ENCODE results near the gene CEP250.

The CEP250 gene

DNA sequence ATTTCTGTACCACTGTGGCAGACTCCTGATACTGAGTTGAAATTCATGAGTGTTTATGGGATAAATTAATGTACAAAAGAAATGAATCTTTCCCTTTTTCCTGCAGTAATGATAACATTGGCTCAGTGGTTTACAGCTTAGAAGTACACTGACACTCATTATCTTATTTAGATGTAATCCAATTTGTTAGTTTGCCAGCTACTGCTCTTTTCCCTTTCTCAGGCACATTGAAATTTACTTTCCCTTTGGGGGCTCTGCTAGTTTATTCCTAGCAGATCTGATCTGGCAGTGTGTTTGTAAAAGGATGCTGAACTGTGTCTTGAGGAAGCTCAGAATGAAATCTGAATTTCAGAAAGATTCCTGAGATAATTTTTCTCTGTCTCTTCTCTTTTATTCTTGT is 3.0 kb downstream of the CEP250 start:
- DNase-seq, result no peak

- DNase-seq, result no peak
These were observed 6.2 kb downstream of the CEP250 start for GRCh38 chr20:35461620-35462019.

DNA sequence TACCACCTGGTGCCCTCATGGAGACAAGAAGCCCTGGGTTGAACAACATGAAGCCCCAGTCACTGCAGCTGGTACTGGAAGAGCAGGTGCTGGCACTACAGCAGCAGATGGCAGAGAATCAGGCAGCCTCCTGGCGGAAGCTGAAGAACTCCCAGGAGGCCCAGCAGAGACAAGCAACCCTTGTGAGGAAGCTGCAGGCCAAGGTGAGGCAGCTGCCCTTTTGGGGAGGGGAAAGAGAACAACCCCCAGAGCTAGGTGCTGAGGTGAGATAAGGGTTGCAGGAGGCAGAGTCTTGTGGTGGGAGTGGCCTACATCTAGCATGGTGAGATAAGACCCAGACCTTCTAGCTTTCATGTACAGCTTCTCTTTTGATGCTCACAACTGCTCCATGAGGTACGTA is 7.0 kb downstream of the CEP250 start:
- no peak for DNase-seq

DNA sequence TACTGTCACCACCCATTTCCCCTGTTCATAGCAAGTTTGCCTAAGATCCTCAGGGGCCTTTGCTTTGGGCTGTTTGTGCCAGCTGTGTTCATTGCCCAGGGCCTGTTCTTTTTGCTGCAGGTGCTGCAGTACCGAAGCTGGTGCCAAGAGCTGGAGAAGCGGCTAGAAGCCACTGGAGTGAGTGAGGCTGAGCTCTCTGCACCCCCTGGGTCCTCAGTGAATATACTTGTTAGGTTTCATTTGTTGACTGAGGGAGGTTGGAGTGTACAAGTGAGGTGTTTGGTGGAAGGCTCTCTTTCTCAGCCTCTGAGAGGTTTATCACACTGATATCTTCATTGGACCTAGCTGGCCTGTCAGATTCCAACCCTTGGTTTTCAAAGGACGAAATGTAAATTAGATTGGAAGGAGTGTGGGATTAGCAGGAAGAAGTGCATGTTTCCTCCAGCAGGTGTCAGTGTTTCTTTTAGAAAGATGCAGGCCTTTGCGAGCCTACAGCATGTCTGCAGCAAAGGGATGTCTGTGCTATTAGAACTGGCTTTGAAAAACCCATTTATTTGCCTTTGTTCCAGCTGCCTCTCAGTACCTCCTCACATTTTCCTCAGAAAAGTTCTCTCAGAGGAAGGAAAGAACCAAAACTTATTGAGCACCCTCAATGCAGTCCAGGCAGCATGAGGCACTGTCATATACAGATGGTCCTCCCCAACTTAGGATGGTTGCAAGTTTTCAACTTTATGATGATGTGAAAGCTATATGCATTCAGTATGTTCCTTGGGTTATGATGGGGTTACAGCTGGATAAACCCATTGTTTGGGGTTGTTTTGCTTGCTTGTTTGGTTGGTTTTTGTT is 8.3 kb downstream of the CEP250 start:
- peak; percentile 83 to 91 for DNase-seq

DNA sequence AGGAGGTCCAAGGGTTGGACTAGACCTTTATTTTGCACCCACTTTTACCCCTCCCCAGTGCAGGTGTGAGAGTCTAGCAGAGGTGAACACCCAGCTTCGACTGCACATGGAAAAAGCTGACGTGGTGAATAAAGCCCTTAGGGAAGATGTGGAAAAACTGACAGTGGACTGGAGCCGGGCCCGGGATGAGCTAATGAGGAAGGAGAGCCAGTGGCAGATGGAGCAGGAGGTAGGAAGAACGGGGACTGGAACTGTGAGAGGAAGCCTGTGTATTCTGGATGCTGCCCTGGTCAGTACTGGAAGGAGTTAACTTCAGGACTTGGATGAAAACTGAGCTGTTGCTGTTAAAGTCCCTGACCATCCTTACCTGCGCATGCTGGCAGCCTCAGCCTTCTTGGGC is 10.6 kb downstream of the CEP250 start:
- no peak for DNase-seq

- DNase-seq, result no peak
These were observed 11.5 kb downstream of the CEP250 start for GRCh38 chr20:35466856-35467255.

- no peak for DNase-seq
These were observed 12.2 kb downstream of the CEP250 start for GRCh38 chr20:35467339-35468224.

- DNase-seq, result no peak
These were observed 13.4 kb downstream of the CEP250 start for GRCh38 chr20:35468671-35469334.

DNA sequence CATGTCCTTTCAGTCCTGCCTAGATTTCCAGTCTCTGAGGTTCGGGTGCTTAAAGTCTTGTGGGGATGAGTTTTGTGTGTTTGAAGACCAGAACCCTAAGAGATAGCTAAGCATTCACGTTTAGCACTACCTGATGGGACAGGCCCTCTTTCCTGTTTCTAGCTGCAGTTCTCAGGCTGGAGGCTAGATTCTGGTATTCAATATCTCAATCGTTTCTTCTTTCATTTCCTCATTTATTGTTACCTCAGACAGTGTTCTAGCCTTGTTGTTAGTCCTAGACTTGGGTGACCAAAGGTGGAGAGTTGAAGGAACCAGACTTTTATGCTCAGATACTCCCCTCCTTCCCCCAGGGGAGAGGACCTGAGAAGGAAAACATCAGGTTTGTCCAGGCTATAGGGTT is 16.8 kb downstream of the CEP250 start:
- no peak for DNase-seq

GRCh38 chr20:35473684-35474083 is 18.3 kb downstream of the CEP250 start:
- DNase-seq, result no peak

GRCh38 chr20:35474303-35474871 is 19.0 kb downstream of the CEP250 start:
- no peak for DNase-seq

DNA sequence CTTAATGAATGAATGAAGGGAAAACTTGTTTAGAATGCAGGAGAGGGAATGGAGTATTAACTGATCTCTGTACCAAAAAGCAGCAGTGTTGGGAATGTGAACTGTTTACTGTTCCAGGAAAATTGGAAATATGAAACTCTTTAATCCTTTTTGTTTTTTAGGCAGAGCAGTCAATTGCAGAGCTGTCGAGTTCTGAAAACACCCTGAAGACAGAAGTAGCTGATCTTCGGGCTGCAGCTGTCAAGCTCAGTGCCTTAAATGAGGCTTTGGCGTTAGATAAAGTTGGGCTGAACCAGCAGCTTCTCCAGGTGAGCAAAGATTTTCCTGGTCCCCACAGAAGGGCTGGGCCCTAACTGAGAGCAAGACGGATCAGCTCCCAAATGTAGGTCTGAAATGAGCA is 20.9 kb downstream of the CEP250 start:
- DNase-seq, result no peak

DNA sequence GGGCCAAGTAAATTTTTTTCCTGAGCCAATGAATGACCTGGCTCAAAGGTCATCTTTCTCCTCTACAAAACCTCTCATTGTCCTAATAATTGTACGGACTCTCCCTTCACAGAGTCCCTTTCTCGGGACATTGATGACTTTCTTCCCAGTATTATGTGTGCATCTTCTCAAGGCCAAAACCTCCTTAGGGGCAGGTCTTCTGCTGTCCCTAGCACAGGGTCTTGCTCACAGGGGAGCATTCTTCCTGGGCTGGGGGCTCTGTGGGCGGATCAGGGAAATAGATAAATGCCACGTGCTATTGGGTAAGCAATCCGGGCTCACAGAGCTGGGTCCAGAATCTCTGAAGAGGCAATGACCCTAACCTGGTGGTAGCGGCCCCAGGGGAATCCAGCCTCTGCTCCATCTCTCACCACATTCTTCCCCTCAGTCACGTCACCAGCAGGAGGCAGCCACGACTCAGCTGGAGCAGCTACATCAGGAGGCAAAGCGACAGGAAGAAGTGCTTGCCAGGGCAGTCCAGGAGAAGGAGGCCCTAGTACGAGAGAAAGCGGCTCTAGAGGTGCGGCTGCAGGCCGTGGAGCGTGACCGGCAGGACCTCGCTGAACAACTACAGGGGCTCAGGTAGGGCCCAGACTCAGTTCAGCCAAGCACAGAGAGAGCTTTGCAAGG is 23.5 kb downstream of the CEP250 start:
- peak; percentile 10 to 47 for DNase-seq

DNA sequence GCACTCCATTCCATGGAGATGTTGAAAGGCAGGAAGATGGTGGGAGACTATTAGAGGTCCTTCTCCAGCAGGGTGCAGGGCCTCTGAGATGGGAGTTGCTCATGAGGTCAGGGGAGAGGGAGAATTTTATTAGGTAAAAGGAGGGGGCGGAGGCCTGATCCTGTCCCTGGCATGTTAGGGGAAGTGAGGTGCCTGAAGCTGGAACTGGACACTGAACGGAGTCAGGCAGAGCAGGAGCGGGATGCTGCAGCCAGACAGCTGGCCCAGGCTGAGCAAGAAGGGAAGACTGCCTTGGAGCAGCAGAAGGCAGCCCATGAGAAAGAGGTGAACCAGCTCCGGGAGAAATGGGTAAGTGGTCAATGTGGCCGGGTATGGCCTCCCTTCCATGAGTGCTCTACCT is 24.4 kb downstream of the CEP250 start:
- no peak for DNase-seq

DNA sequence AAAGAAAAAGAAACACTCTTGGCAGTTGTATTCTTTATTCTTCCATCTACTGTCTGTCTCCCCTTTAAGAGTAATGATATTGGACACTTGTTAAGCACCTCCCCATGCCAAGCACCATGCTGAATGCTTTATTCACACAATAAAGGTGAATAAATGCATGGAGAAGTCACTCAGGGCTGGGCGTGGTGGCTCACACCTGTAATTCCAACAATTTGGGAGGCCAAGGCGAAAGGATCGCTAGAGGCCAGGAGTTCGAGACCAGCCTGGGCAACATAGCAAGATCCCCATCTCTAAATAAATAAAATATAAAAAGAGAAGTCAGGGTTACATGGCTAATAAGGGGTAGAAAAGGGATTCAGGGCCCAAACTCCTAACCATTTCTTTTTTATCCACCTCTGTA is 32.1 kb downstream of the CEP250 start:
- DNase-seq, result no peak

DNA sequence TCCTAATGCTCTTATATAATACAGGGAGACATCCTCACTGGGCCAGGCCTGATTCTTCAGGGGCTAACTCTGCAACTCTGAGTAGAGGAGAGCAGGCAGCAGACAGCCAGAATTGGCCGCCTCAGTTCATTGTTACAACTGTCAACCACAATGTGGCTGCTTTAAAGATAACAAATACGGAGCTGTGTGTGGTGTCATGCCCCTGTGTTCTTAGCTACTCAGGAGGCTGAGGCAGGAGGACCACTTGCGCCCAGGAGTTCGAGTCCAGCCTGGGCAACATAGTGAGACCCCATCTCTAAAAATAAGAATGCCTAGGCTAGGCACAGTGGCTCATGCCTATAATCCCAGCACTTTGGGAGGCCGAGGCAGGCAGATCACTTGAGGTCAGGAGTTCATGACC is 34.3 kb downstream of the CEP250 start:
- DNase-seq, result no peak

- peak; percentile 93 to 94 for DNase-seq
These were observed 35.4 kb downstream of the CEP250 start for GRCh38 chr20:35490736-35491181.

DNA sequence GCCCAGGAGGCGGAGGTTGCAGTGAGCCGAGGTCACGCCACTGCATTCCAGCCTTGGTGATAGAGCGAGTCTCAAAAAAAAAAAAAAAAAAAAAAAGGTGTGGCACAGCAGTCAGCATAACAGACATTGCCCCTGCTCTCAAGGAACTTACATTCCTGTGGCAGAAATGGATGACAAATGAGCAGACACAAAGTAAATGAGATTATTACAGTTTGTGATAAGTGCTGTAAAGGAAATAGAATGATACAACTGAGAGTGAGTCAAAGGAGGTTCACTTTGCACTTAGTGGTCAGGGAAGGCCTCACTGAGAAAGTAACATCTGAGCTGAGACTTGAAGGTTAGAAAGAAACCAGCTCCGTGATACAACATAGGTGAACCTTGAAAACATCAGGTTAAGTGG is 36.4 kb downstream of the CEP250 start:
- no peak for DNase-seq

DNA sequence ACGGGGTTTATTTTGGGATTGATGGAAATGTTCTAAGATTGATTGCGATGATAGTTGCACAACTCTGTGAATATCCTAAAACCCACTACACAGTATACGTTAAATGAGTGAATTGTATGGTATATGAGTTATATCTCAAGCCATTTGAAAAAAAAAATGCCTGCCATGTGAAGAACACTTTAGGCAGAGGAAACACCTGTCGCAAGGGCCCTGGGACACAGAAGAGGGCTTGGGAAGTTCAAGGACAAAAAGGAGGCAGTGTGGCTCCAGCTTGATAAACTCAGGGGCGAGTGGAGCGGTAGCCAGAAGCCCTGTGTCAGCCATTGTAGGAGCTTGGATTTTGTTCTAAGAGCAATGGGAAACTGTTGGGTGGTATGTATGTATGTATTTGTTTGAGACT is 37.0 kb downstream of the CEP250 start:
- no peak for DNase-seq

DNA sequence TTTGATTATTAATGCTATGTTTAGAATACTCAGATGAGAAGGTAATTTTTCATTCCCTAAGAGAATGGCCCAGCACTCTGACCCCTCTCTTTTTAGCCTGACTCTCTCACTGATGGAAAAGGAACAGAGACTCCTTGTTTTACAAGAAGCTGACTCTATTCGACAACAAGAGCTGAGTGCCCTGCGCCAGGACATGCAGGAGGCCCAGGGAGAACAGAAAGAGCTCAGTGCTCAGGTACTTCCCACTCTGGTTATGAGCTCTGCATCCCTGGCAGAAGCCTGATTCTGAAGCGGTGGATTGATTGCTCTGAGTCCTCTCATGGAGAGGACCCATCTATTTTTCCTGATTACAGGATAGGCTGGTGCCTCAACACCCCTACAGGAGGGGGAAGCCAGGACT is 41.1 kb downstream of the CEP250 start:
- no peak for DNase-seq

DNA sequence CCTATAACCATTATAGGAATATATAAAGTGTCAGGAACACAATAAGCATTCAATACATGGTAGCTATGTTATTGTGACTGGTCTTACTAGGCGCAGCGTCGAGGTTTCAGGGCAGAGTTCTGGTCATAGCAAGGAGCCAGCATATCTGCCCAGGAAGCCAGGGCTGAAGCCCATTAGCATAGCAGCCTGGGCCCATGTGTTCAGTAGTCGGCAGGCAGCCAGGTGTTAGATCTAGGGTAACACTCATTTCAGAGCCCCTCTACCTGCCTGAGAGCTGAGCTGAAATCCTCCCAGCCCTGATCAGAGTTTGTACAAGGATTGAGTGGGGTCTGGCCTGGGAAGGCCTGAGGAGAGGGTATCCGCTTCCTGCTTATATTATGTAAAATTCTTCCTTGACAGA is 41.9 kb downstream of the CEP250 start:
- no peak for DNase-seq

DNA sequence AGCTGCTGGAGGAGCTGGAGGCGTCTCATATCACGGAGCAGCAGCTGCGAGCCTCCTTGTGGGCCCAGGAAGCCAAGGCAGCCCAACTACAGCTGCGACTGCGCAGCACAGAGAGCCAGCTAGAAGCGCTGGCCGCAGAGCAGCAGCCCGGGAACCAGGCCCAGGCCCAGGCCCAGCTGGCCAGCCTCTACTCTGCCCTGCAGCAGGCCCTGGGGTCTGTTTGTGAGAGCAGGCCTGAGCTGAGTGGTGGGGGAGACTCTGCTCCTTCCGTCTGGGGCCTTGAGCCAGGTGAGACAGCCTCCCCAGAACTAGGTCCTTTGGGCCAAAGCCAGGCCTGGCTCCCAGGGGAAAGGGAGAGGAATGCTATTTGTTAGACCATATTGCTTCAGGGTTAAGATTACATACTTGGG is 42.4 kb downstream of the CEP250 start:
- DNase-seq, result no peak

DNA sequence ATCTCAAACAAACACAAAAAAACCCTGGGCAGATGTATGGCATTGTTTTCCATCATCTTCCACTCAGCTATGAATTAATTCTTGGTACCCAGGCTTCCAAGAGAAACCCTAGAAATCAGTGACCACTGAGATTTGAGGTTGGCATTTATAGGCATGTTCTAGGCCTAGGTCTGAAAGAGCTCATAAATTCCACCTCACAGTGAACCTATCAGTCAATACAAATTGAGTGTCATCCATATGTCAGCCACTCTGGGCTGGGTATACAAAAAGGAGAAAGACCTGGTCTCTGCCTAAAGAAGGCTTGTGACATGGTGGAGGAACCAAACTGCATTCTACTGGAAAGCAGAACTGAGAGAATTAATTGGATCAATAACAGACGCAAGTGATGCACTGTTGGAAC is 43.9 kb downstream of the CEP250 start:
- no peak for DNase-seq

All from Kasumi-1 (cell line).